Measurements from ENCODE around the gene CSPG4. TPM values are rescaled to one million over a fixed set of nuclear protein-coding genes. Genes with fewer than 3 reads are reported as not detected.

The CSPG4 gene
- total RNA-seq, 2 donors from 2014 or later = 32.6 to 55.6 TPM

DNA sequence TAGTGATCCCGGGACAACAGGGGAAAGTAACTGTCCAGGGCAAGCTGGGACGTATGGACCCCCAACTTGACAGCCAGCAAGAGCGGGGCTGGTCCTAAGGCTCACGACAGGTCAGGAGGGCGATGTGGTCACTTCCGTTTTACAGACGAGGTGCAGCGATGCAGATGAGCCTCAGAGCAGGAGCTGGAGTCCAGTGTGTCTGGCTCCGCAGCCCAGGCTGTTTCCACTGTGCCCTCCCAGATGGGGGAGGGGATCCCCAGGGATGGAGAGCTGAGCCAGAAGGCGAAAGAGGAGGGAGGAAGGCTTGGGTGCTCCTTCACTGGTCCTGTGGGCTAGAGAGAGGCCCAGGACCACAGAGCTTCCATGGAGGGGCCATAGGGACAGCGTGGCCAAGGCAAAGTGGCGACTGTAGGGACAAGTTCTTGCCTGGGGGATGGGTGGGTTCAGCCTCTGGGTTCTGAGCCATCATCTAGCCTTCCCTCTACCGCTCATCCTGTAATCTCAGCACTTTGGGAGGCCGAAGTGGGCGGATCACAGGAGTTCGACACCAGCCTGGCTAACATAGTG, 59.2 kb downstream of the CSPG4 start:
- TF ChIP-seq, protein P1, sequence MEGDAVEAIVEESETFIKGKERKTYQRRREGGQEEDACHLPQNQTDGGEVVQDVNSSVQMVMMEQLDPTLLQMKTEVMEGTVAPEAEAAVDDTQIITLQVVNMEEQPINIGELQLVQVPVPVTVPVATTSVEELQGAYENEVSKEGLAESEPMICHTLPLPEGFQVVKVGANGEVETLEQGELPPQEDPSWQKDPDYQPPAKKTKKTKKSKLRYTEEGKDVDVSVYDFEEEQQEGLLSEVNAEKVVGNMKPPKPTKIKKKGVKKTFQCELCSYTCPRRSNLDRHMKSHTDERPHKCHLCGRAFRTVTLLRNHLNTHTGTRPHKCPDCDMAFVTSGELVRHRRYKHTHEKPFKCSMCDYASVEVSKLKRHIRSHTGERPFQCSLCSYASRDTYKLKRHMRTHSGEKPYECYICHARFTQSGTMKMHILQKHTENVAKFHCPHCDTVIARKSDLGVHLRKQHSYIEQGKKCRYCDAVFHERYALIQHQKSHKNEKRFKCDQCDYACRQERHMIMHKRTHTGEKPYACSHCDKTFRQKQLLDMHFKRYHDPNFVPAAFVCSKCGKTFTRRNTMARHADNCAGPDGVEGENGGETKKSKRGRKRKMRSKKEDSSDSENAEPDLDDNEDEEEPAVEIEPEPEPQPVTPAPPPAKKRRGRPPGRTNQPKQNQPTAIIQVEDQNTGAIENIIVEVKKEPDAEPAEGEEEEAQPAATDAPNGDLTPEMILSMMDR (IDR thresholded peaks at IDR 0.05) = no peak
- Histone ChIP-seq H3K4me1 (peaks cover 0 to 69% of the 10 kb centered on the region in 2 donors), H3K27ac (peak overlapping the region; percentile 50 to 64), H3K27me3 (no peaks in the 10 kb centered on the region), H3K36me3 (peaks cover 22% of the 10 kb centered on the region), H3K9me3 (no peaks in the 10 kb centered on the region), H3K4me3 (peak overlapping the region in 1 of 2 donors; percentile 7)
- DNase-seq (ENCODE audit: low spot score) = no peak

DNA sequence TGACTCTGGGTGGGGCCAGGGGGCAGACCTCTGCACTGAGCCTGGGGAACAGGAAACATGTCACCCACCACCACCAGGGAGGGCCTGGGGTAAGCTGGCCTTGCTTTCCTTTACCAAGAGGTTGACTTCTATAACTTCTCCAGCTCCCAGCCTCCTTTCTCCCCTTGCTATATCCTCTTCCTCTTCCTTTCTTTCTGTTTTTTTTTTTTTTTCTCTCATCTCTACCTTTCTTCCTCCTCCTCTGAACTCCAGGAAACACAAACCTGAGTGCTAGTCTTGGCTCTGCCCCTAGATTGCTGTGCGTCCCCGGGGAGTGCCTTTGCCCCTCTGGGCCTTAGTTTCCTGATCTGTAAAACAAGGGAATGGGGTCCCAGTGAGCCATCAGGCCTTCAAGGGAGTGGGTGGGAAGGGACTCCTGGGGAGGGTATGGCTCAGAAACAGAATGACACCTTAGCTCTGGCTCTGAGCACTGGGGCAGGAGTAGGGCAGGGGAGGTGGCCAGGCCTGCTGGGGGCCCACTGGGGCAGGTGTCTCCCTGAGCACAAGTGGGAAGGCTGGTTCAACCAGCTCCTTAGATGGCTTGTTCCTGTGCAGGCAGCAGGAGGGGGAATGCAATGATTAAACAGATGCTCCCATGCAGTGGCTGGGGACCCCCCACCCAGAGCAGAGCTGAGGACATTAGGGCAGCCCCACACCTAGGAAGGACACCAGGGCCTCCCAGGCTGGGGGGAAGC, 60.7 kb downstream of the CSPG4 start:
- Histone ChIP-seq H3K4me1 (peaks cover 0 to 71% of the 10 kb centered on the region in 2 donors), H3K36me3 (peaks cover 12% of the 10 kb centered on the region), H3K4me3 (peak overlapping the region; percentile 13 to 73), H3K27ac (peak overlapping the region; percentile 50 to 64), H3K27me3 (no peaks in the 10 kb centered on the region), H3K9me3 (no peaks in the 10 kb centered on the region)
- DNase-seq (ENCODE audit: low spot score) = no peak
- TF ChIP-seq, protein P1 (IDR thresholded peaks at IDR 0.05) = no peak

DNA sequence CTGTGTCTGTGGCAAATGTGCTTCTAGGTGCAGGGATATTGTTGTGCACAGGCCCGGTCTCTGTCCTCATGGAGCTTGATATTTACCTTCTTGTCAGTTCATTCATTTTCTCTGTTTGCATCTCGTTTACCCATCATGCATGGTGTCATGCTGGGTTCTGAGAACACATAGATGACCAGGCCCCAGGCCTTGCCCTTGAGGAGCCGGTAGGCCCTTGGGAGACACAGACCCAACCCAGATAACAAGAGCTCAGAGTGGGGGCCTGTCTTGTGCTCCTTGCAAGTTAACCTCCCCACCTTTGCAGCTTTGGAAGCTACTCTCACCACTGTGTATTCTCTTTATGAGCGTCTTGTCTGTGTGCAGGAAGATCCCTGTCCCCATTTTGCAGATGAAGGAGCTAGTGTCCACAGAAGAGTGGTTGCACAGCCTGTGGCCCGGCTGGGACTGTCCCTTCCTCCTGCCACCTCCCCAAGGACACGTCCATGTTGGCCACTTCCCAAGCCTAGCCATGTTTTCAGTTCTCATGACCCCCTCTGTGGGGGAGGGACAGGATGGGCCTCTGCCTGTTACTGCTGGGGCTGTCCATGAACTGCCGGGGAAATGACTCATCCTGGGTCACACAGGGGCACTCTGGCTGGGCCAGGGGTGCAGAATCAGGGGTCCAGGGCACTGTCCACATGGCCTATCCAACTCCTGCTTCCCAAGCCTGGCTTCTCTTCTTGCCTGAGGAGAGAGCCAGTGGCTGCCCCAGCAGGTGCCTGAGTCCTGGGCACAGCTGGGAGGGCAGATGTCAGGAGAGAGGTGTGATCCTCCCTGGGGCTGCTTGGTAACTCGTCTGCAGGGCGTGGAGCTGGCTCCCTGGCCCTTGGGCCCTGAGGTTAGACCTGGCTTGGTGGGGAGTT, 61.5 kb downstream of the CSPG4 start:
- TF ChIP-seq, protein P1 (IDR thresholded peaks at IDR 0.05) = no peak
- Histone ChIP-seq H3K9me3 (no peaks in the 10 kb centered on the region), H3K4me1 (peaks cover 0 to 79% of the 10 kb centered on the region in 2 donors), H3K4me3 (peak overlapping the region; percentile 18 to 73), H3K27me3 (no peaks in the 10 kb centered on the region), H3K27ac (peak overlapping the region; percentile 50 to 95), H3K36me3 (peaks cover 9% of the 10 kb centered on the region)
- no peak for DNase-seq (ENCODE audit: low spot score)

DNA sequence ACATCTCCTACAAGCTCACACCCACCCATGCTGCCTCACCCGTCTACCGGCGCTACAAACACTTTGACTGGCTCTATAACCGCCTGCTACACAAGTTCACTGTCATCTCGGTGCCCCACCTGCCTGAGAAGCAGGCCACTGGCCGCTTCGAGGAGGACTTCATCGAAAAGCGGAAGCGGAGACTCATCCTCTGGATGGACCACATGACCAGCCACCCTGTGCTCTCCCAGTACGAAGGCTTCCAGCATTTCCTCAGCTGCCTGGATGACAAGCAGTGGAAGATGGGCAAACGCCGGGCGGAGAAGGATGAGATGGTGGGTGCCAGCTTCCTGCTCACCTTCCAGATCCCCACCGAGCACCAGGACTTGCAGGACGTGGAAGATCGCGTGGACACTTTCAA, 62.8 kb downstream of the CSPG4 start:
- Histone ChIP-seq H3K4me1 (peaks cover 0 to 79% of the 10 kb centered on the region in 2 donors), H3K27me3 (no peaks in the 10 kb centered on the region), H3K9me3 (no peaks in the 10 kb centered on the region), H3K4me3 (peak overlapping the region; percentile 3 to 73), H3K36me3 (peaks cover 9% of the 10 kb centered on the region), H3K27ac (peak overlapping the region; percentile 95)
- DNase-seq (ENCODE audit: low spot score) = no peak
- TF ChIP-seq, protein P1 (IDR thresholded peaks at IDR 0.05) = no peak

DNA sequence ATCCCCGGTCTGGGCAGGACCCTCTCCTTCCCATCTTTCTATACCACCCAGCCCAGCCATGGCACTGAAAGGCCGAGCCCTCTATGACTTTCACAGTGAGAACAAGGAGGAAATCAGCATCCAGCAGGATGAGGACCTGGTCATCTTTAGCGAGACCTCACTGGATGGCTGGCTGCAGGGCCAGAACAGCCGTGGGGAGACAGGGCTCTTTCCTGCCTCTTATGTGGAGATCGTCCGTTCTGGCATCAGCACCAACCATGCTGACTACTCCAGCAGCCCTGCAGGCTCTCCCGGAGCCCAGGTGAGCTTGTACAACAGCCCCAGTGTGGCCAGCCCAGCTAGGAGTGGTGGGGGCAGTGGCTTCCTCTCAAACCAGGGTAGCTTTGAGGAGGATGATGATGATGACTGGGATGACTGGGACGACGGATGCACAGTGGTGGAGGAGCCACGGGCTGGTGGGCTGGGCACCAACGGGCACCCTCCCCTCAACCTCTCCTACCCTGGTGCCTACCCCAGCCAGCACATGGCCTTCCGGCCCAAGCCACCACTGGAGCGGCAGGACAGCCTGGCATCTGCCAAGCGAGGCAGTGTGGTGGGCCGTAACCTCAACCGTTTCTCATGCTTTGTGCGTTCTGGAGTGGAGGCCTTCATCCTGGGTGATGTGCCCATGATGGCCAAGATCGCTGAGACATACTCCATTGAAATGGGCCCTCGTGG, 63.4 kb downstream of the CSPG4 start:
- Histone ChIP-seq H3K27me3 (no peaks in the 10 kb centered on the region), H3K36me3 (peaks cover 9% of the 10 kb centered on the region), H3K9me3 (no peaks in the 10 kb centered on the region), H3K4me3 (peak overlapping the region; percentile 69 to 73), H3K4me1 (peaks cover 0 to 72% of the 10 kb centered on the region in 2 donors), H3K27ac (peak overlapping the region; percentile 95)
- DNase-seq (ENCODE audit: low spot score) = no peak
- TF ChIP-seq, protein P1 (IDR thresholded peaks at IDR 0.05) = no peak

Data from right atrium auricular region (tissue), 2 donors.